Smooth muscle cell of the pulmonary artery (primary cell): ENCODE measurements around the gene FBXO30. TPM values are rescaled to one million over a fixed set of nuclear protein-coding genes. Genes with fewer than 3 reads are reported as not detected.

Experiments
- total RNA-seq: library from RNA; depleted of rRNA; stranded (reverse); fragments of >200 nt; gene quantifications from 2 replicates; pipeline ENCODE4 v1.2.3, GENCODE V29; 2014

FBXO30 gene, protein sequence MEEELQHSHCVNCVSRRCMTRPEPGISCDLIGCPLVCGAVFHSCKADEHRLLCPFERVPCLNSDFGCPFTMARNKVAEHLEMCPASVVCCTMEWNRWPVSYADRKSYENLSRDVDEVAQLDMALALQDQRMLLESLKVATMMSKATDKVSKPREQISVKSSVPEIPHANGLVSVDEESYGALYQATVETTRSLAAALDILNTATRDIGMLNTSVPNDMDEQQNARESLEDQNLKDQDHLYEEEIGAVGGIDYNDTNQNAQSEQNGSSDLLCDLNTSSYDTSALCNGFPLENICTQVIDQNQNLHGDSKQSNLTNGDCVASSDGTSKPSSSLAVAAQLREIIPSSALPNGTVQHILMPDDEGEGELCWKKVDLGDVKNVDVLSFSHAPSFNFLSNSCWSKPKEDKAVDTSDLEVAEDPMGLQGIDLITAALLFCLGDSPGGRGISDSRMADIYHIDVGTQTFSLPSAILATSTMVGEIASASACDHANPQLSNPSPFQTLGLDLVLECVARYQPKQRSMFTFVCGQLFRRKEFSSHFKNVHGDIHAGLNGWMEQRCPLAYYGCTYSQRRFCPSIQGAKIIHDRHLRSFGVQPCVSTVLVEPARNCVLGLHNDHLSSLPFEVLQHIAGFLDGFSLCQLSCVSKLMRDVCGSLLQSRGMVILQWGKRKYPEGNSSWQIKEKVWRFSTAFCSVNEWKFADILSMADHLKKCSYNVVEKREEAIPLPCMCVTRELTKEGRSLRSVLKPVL
- total RNA-seq, result 14.9 and 18.6 TPM in 2 replicates

DNA sequence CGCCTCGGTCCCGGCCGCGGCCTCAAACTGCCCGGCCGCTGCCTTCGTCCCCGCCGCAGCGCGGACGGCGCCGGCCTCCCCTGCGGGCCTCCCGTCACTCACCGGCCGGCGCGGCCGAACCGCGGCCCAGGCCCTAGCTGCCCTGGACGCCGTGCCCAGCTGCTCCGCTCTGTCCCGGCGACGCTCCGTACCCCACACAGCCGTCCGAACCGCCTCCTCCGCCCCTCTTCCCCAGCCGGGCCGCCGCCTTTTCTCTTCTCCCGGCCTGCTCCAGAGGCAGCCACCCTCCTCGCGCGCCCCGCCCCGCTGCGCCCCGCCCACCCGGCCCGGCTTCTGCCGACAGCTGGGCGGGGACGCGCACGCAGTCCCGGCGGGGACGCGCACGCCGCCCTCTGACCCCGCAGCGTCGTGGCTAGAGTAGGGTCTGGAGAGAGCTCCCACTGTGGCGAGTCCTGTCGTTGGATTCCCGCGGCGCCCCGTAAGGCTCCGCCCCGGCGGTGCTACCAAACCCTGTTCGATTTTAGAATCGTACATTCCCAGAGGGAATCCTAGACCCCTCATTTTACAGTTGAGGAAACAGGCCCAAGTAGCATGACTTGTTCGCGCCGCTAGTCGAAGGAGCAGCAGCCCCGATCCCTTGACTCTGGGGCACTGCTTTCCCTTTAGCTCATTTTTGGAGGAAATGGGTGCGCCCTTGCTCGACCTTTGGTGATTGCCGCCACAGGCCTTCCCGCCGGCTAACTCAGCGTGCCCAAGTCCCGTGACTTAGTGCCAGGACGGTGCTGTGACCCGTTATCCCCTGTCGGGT is at the start of gene FBXO30:
Gene FBXO30, minus strand, starts transcription at position 295 of the 808 bp plus-strand sequence. CDS start 8,390 bp downstream, outside the sequence.

Other genes starting within 250 kb of the FBXO30 start
- 7.9 and 9.3 TPM in 2 replicates for gene EPM2A, start 79.3 kb downstream of the FBXO30 start, total RNA-seq
- gene SHPRH, start 149.6 kb upstream of the FBXO30 start, total RNA-seq, result 16.3 and 19.1 TPM in 2 replicates
- gene GRM1, start 214.3 kb upstream of the FBXO30 start, total RNA-seq, result 0.07 TPM in 2 replicates